H7 (cell line): ENCODE data around the gene PCSK6. TPM values are rescaled to one million over a fixed set of nuclear protein-coding genes. Genes with fewer than 3 reads are reported as not detected.
A peak's percentile ranks its signal among the peaks of the same experiment; 100 is the strongest.

ENCODE experiments used
- DNase-seq: peaks from one replicate; pipeline ENCODE4 v3.0.0; 2012
- H3K27me3 ChIP-seq: 2 replicates; pipeline ENCODE4 v1.6.0; 2011; ENCODE audit warnings: mild to moderate bottlenecking, low read length; ENCODE audit not compliant: control insufficient read depth, insufficient read depth
- H3K36me3 ChIP-seq: replicated peaks from 2 replicates; pipeline ENCODE4 v1.5.1; 2011; ENCODE audit warnings: low read length; ENCODE audit not compliant: control insufficient read depth, insufficient read depth
- H3K4me3 ChIP-seq: 2 replicates; pipeline ENCODE4 v1.5.1; 2011; ENCODE audit warnings: low read depth, mild to moderate bottlenecking, control low read depth, low read length, moderate library complexity; ENCODE audit not compliant: insufficient read depth
- total RNA-seq: library from RNA; depleted of rRNA; stranded (reverse); fragments of >200 nt; shearing (Covaris generic); gene quantifications from 2 replicates; pipeline ENCODE4 v1.2.3, GENCODE V29; 2014

Gene PCSK6
- total RNA-seq, 1 experiment from 2014 or later = 3.9 TPM

GRCh38 chr15:101283931-101284330 lies 205.6 kb downstream of the PCSK6 start:
- no peak for DNase-seq
- peaks cover 36% of the 10 kb centered on the region for H3K36me3 ChIP-seq
- H3K4me3 ChIP-seq = no peak overlapping the region
- no peaks in the 10 kb centered on the region for H3K27me3 ChIP-seq

DNA sequence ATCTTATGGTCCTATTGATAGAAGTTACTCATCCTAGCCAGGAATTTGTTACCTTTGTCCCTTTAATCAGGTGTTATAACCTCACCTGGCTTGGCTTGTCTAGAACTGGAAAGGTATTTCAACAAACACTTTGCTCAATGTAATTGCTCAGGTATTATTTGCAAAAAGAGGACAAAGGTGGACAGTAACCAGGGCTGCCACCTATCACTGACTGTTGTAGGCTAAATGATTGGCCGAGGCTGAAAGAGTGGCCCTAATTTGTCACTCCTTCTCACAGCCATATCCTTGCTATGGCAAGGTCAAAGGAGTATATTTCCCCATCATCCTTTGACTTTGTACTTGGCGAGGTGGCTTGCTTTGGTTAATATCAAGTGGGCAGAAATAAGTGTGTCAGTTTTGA lies 209.5 kb downstream of the PCSK6 start:
- H3K27me3 ChIP-seq = no peaks in the 10 kb centered on the region
- no peak for DNase-seq
- H3K36me3 ChIP-seq = peaks cover 20% of the 10 kb centered on the region
- H3K4me3 ChIP-seq = no peak overlapping the region

DNA sequence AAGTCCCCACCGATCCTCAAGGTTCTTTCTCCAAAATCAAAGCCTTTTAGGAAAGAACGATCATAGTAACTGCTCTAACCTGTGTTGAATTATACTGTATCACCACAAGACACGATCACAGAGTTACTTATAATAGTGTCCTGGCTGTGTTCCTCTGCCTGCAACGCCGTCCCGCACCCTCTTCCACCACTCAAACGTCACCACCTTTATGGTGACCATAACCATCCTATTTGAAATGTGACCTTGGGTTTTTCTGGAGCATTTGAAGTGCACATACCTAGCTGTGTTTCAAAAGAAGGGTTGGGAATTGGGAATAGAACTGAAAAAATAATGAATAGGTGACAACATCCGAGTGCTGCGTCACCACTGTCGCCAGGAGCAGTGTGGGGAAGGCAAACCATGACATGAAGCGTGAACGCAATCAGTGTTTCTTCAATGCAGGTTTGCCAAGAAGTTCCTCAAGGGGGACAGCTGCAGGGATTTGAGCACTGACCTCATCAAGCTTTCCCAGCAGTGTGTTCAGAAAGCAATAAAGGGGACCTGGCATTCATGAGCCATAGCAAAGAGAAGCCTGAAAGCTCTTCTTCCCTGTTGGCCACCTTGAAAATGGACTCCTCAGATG lies 211.5 kb downstream of the PCSK6 start:
- Histone ChIP-seq H3K4me3 (peak overlapping the region; percentile 48), H3K27me3 (no peaks in the 10 kb centered on the region)

GRCh38 chr15:101277038-101277822 lies 212.3 kb downstream of the PCSK6 start, which contains the start of gene SELENOS:
Gene SELENOS (minus strand): TSS chr15:101277485. CDS start chr15:101277417, 68 bp downstream.
- peak within 1 kb of the TSS; percentile 93 for H3K4me3 ChIP-seq
- H3K36me3 ChIP-seq = peaks cover 33% of the 10 kb centered on the region
- DNase-seq = peak; percentile 98
- H3K27me3 ChIP-seq = no peaks in the 10 kb centered on the region

More for the DNA sequence above, 211.5 kb downstream of the PCSK6 start:
- peak; percentile 40 for DNase-seq
- H3K36me3 ChIP-seq = peaks cover 30% of the 10 kb centered on the region

DNA sequence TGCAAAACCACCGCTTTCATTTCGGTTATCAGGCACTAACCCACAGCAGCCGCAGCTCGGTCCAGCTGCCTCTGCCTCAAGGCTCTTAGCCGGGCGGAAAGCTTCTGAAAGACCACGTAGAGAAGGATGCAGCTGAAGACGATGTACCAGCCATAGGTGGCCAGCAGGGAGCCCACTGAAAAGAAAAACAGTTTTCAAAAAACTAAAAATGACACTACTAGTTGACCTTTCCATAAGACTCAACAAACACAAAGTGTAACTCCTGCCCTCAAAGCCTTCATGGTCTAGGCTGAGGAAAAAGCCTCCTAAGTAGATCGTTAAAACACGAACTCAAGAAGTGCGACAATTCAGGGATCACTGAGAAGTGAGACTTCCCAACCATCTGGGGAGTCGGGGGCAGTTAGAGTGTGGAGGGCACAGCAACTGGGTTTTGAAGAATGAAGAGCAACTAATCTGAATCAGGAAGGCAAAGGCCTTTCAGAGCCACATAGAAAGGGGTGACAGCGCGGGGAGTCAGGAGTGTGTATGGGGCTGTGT lies 212.9 kb downstream of the PCSK6 start:
- H3K27me3 ChIP-seq = no peaks in the 10 kb centered on the region
- DNase-seq = peak; percentile 42
- peaks cover 35% of the 10 kb centered on the region for H3K36me3 ChIP-seq
- peak overlapping the region; percentile 93 for H3K4me3 ChIP-seq

DNA sequence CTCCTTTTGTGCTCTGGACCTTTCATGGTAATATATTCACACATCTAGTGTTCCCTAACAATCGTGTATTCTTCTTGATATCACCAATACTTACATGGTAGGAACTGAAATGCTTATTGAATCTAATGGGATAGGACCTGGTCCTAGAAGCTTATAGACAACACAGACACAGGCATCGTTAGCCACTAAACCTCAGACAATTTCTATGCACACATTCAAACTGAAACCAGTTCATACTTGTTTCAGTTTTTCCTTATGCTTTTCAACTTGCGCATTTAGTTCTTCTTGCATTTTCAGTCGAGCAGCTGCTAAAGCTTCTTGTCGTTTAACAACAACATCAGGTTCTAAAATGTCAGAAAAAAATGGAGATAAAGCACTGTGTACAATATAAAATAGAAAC lies 214.5 kb downstream of the PCSK6 start:
- Histone ChIP-seq H3K27me3 (no peaks in the 10 kb centered on the region), H3K36me3 (peaks cover 40% of the 10 kb centered on the region)

DNA sequence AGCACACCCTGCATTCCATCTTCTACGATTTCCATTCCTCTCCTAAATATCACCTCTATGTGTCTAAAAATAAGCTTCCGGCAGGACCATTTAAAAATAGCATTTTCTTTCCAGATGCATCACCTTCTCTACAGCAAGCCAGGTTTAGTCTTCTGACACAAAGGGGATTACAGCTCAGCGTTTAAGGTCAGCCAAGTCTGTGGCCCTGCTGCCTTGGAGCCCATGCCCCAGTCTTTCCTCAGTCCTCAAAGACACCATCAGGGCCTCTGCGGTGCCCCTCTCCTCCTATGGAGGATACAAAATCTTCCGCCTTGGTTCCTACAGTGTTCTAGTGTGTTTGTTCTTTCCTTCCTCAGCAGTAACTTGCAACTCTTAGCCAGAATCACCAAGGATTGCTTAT lies 216.0 kb downstream of the PCSK6 start:
- peaks cover 40% of the 10 kb centered on the region for H3K36me3 ChIP-seq
- H3K27me3 ChIP-seq = no peaks in the 10 kb centered on the region
- no peak for DNase-seq
- no peak overlapping the region for H3K4me3 ChIP-seq

More for the DNA sequence above, 214.5 kb downstream of the PCSK6 start:
- no peak for DNase-seq
- H3K4me3 ChIP-seq = no peak overlapping the region

GRCh38 chr15:101272584-101272983 lies 216.9 kb downstream of the PCSK6 start:
- Histone ChIP-seq H3K4me3 (no peak overlapping the region), H3K27me3 (no peaks in the 10 kb centered on the region), H3K36me3 (peaks cover 40% of the 10 kb centered on the region)
- no peak for DNase-seq

GRCh38 chr15:101269479-101270223 lies 219.9 kb downstream of the PCSK6 start:
- peak; percentile 64 for DNase-seq
- peaks cover 32% of the 10 kb centered on the region for H3K36me3 ChIP-seq
- no peaks in the 10 kb centered on the region for H3K27me3 ChIP-seq
- no peak overlapping the region for H3K4me3 ChIP-seq

GRCh38 chr15:101267320-101268104 lies 222.0 kb downstream of the PCSK6 start:
- H3K4me3 ChIP-seq = no peak overlapping the region
- H3K27me3 ChIP-seq = no peaks in the 10 kb centered on the region
- peak; percentile 70 for DNase-seq
- H3K36me3 ChIP-seq = peaks cover 12% of the 10 kb centered on the region

- H3K36me3 ChIP-seq = peaks cover 8% of the 10 kb centered on the region
- no peak for DNase-seq
- H3K27me3 ChIP-seq = no peaks in the 10 kb centered on the region
- no peak overlapping the region for H3K4me3 ChIP-seq
These were observed 222.7 kb downstream of the PCSK6 start for GRCh38 chr15:101266787-101267186.

DNA sequence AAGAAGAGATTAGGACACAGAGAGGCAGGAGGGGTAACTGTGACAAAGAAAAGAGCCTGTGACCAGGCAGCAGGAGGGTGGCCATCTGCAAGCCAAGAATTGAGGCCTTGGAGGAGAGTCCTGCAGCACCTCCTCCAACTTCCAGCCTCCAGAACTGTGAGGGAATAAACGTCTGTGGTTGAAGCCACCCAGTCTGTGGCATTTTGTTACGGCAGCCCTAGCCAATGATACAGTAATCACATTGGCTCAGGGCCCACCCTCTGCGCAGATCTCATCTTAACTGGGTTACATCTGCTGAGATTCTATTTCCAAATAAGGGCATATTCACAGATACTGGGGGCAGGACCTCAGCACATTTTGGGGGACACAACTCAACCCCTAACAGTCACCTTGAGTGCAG lies 223.5 kb downstream of the PCSK6 start:
- no peak overlapping the region for H3K4me3 ChIP-seq
- no peaks in the 10 kb centered on the region for H3K27me3 ChIP-seq
- no peak for DNase-seq
- H3K36me3 ChIP-seq = peaks cover 4% of the 10 kb centered on the region

GRCh38 chr15:101264911-101265641 lies 224.4 kb downstream of the PCSK6 start:
- no peak for DNase-seq
- Histone ChIP-seq H3K4me3 (no peak overlapping the region), H3K27me3 (no peaks in the 10 kb centered on the region), H3K36me3 (no peaks in the 10 kb centered on the region; the same call in 1 of the 2 replicates)
